Measurements from ENCODE around the gene FUNDC1. TPM values are rescaled to one million over a fixed set of nuclear protein-coding genes. Genes with fewer than 3 reads are reported as not detected.

The FUNDC1 gene
- total RNA-seq, 2 experiments from 2014 or later, result 4.8 to 5.4 TPM

DNA sequence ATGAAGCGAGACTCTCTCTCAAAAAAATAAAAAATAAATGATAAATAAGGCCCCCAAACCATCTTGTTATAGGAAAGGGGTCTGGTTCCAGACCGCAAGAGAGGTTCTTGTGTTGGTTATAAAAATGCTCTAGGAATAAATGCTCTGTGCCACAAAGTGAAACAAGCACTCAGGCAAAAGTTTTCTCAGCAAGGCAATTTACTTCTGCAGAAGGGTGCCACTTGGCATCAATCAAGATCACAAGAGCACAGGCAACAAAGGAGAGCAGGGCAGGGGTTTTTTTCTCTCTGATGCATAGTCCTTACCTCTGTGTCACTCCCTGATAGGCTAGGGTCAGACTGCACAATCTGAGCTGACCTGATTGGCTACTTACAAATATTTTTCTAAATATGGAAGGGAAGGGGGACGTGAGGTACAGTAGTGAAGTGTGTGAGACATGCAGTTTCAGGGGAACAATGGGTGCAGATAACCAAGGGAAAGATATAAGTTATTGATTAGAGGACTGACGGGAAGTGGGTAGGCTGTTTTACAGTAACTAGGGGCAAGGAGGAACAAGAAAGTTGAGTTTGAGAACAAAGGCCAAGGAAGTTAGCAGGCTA lies 29.8 kb upstream of the FUNDC1 start:
- Mint-ChIP-seq H3K4me1 (ENCODE audit: low read depth) (no peaks in the 10 kb centered on the region), H3K4me3 (no peak overlapping the region), H3K9me3 (no peaks in the 10 kb centered on the region), H3K27me3 (no peaks in the 10 kb centered on the region), H3K27ac (no peak overlapping the region), H3K36me3 (ENCODE audit: low read depth) (no peaks in the 10 kb centered on the region)
- no peak for DNase-seq
- ChIA-PET POLR2A (no interaction called here), CTCF (no interaction called here)
- intact Hi-C loops (cut with DNase I, micrococcal nuclease), result no loop called here
- Histone ChIP-seq H3K4me1 (ENCODE audit: insufficient read depth, low read length) (no peaks in the 10 kb centered on the region), H3K9me3 (ENCODE audit: control insufficient read depth in 1 of 2, insufficient read depth in 1 of 2, low read length in 2 of 2) (peaks cover 10 to 14% of the 10 kb centered on the region in 2 experiments), H3K27me3 (ENCODE audit: control insufficient read depth in 1 of 2, insufficient read depth in 2 of 2, low read length in 2 of 2) (no peaks in the 10 kb centered on the region), H3K27ac (ENCODE audit: low read depth in 1 of 2, low read length in 2 of 2) (no peak overlapping the region), H3K36me3 (ENCODE audit: insufficient read depth, low read length) (no peaks in the 10 kb centered on the region), H3K4me3 (ENCODE audit: low read length) (no peak overlapping the region)
- ATAC-seq (ENCODE audit: poor library complexity), result no peak
- TF ChIP-seq CTCF (IDR thresholded peaks at IDR 0.05), result no peak

- no peaks in the 10 kb centered on the region for H3K36me3 Mint-ChIP-seq (ENCODE audit: low read depth)
- ChIA-PET POLR2A (no interaction called here), CTCF (no interaction called here)
- Histone ChIP-seq H3K4me1 (ENCODE audit: insufficient read depth, low read length) (no peaks in the 10 kb centered on the region), H3K4me3 (ENCODE audit: low read length) (no peak overlapping the region), H3K36me3 (ENCODE audit: insufficient read depth, low read length) (no peaks in the 10 kb centered on the region), H3K27ac (ENCODE audit: low read depth in 1 of 2, low read length in 2 of 2) (no peak overlapping the region), H3K27me3 (ENCODE audit: control insufficient read depth in 1 of 2, insufficient read depth in 2 of 2, low read length in 2 of 2) (no peaks in the 10 kb centered on the region), H3K9me3 (ENCODE audit: control insufficient read depth in 1 of 2, insufficient read depth in 1 of 2, low read length in 2 of 2) (peaks cover 10 to 14% of the 10 kb centered on the region in 2 experiments)
- no peak overlapping the region for H3K4me3 Mint-ChIP-seq
- TF ChIP-seq CTCF (IDR thresholded peaks at IDR 0.05), result no peak
- intact Hi-C loops (cut with DNase I, micrococcal nuclease), result no loop called here
- no peaks in the 10 kb centered on the region for H3K4me1 Mint-ChIP-seq (ENCODE audit: low read depth)
- ATAC-seq (ENCODE audit: poor library complexity) (no peak), DNase-seq (no peak)
- H3K27ac Mint-ChIP-seq, result no peak overlapping the region
- H3K9me3 Mint-ChIP-seq, result no peaks in the 10 kb centered on the region
- H3K27me3 Mint-ChIP-seq, result no peaks in the 10 kb centered on the region
These were observed 27.9 kb upstream of the FUNDC1 start for GRCh38 chrX:44570522-44570921.

- CTCF ChIA-PET, result no interaction called here
These were observed 26.5 kb upstream of the FUNDC1 start for GRCh38 chrX:44569122-44569521.

More at GRCh38 chrX:44569122-44569521, 26.5 kb upstream of the FUNDC1 start:
- intact Hi-C loops (cut with DNase I, micrococcal nuclease), result no loop called here
- Histone ChIP-seq H3K27me3 (ENCODE audit: control insufficient read depth in 1 of 2, insufficient read depth in 2 of 2, low read length in 2 of 2) (no peaks in the 10 kb centered on the region), H3K27ac (ENCODE audit: low read depth in 1 of 2, low read length in 2 of 2) (no peak overlapping the region), H3K4me1 (ENCODE audit: insufficient read depth, low read length) (no peaks in the 10 kb centered on the region), H3K9me3 (ENCODE audit: control insufficient read depth in 1 of 2, insufficient read depth in 1 of 2, low read length in 2 of 2) (peaks cover 10 to 14% of the 10 kb centered on the region in 2 experiments), H3K4me3 (ENCODE audit: low read length) (no peak overlapping the region), H3K36me3 (ENCODE audit: insufficient read depth, low read length) (no peaks in the 10 kb centered on the region)
- TF ChIP-seq CTCF (IDR thresholded peaks at IDR 0.05), result no peak
- Mint-ChIP-seq H3K9me3 (no peaks in the 10 kb centered on the region), H3K27ac (no peak overlapping the region), H3K4me1 (ENCODE audit: low read depth) (no peaks in the 10 kb centered on the region), H3K27me3 (no peaks in the 10 kb centered on the region), H3K4me3 (no peak overlapping the region), H3K36me3 (ENCODE audit: low read depth) (no peaks in the 10 kb centered on the region)
- POLR2A ChIA-PET, result no interaction called here
- DNase-seq (no peak), ATAC-seq (ENCODE audit: poor library complexity) (no peak)
